EL (cell line): ENCODE data around the gene FBLN1.
A peak's percentile ranks its signal among the peaks of the same experiment; 100 is the strongest.
"Not testable (repeated sequence)": the region's sequence is repeated elsewhere in the genome, so short reads cannot be mapped to it uniquely, and the experiment has no call there.

Experiments used
- DNase-seq: peaks from one replicate; pipeline ENCODE4 v3.0.0-alpha.2; 2016

Gene FBLN1

GRCh38 chr22:45502215-45503049 lies at the start of gene FBLN1:
Gene FBLN1 (plus strand): TSS chr22:45502883. CDS start chr22:45502986, 103 bp downstream.
- DNase-seq = peak; percentile 56

- DNase-seq = no peak
These were observed 48.9 kb upstream of the FBLN1 start for GRCh38 chr22:45453764-45454163.

GRCh38 chr22:45454275-45454674 lies 48.4 kb upstream of the FBLN1 start:
- DNase-seq = peak; percentile 49

- peak; percentile 42 for DNase-seq
These were observed 47.5 kb upstream of the FBLN1 start for GRCh38 chr22:45455212-45455611.

- DNase-seq = no peak
These were observed 47.1 kb upstream of the FBLN1 start for GRCh38 chr22:45455621-45456020.

GRCh38 chr22:45456811-45457210 lies 45.9 kb upstream of the FBLN1 start:
- no peak for DNase-seq

- no peak for DNase-seq
These were observed 44.2 kb upstream of the FBLN1 start for GRCh38 chr22:45458532-45458931.

GRCh38 chr22:45459235-45459634 lies 43.4 kb upstream of the FBLN1 start:
- DNase-seq = no peak

- DNase-seq = no peak
These were observed 42.2 kb upstream of the FBLN1 start for GRCh38 chr22:45460288-45461109.

GRCh38 chr22:45462034-45462655 lies 40.5 kb upstream of the FBLN1 start:
- no peak for DNase-seq

- DNase-seq = not testable (repeated sequence)
These were observed 39.0 kb upstream of the FBLN1 start for GRCh38 chr22:45463691-45464090.

- no peak for DNase-seq
These were observed 37.0 kb upstream of the FBLN1 start for GRCh38 chr22:45465633-45466032.

- peak; percentile 72 for DNase-seq
These were observed 33.8 kb upstream of the FBLN1 start for GRCh38 chr22:45468872-45469271.

GRCh38 chr22:45469281-45470073 lies 33.2 kb upstream of the FBLN1 start:
- DNase-seq = peak; percentile 47

- DNase-seq = no peak
These were observed 31.8 kb upstream of the FBLN1 start for GRCh38 chr22:45470871-45471270.

GRCh38 chr22:45472426-45472825 lies 30.3 kb upstream of the FBLN1 start:
- DNase-seq = no peak

- DNase-seq = no peak
These were observed 29.0 kb upstream of the FBLN1 start for GRCh38 chr22:45473626-45474237.

GRCh38 chr22:45475063-45475747 lies 27.5 kb upstream of the FBLN1 start:
- no peak for DNase-seq

- no peak for DNase-seq
These were observed 26.7 kb upstream of the FBLN1 start for GRCh38 chr22:45475851-45476514.

GRCh38 chr22:45476814-45477213 lies 25.9 kb upstream of the FBLN1 start:
- DNase-seq = peak; percentile 31
